Naive thymus-derived CD4-positive, alpha-beta T cell (primary cell): ENCODE measurements around the gene FAM13C. TPM values are rescaled to one million over a fixed set of nuclear protein-coding genes. Genes with fewer than 3 reads are reported as not detected.

Source experiments
- ATAC-seq: fragments of 150-1000 bp; cut with Tn5 transposase; 2 replicates; pipeline ENCODE4 v1.10.0; 2021; ENCODE audit warnings: mild to moderate bottlenecking, moderate library complexity
- CTCF ChIA-PET: fragments of 350-600 bp; sonication (Branson Sonifier 250); formaldehyde crosslinking; loops from one replicate; lab custom pipeline; 2021; ENCODE audit warnings: antibody characterized with exemption; lab: Charles Lee
- POLR2A ChIA-PET: fragments of 350-600 bp; sonication (Branson Sonifier 250); formaldehyde crosslinking; loops from one replicate; lab custom pipeline; 2021; ENCODE audit warnings: antibody characterized with exemption, inconsistent platforms; lab: Charles Lee
- DNase-seq, 9 donors: peaks; one replicate each; pipeline versions ENCODE4 v3.0.0 to v3.0.0-alpha.2; 2020 to 2022; ENCODE audit warnings: mixed read lengths in 1 of 9
- H3K27ac ChIP-seq: one replicate; pipeline ENCODE4 v1.7.0; 2013; ENCODE audit warnings: mild to moderate bottlenecking, low read depth, low read length, moderate library complexity
- H3K27me3 ChIP-seq, 2 donors: one replicate each; pipeline ENCODE4 v1.7.0; 2013; ENCODE audit warnings: low read length in 2 of 2, mild to moderate bottlenecking in 2 of 2, moderate library complexity in 2 of 2; ENCODE audit not compliant: control insufficient read depth in 2 of 2, insufficient read depth in 2 of 2
- H3K36me3 ChIP-seq, 3 experiments: 1 replicate in 2 of 3; 2 replicates in 1 of 3; pipeline ENCODE4 v1.7.0; 2013; ENCODE audit warnings: low read length in 3 of 3, mild to moderate bottlenecking in 3 of 3, moderate library complexity in 1 of 3; ENCODE audit not compliant: insufficient read depth in 3 of 3, control insufficient read depth in 2 of 3
- H3K4me1 ChIP-seq, 2 donors: one replicate each; pipeline ENCODE4 v1.7.0; 2013; ENCODE audit warnings: low read length in 2 of 2, mild to moderate bottlenecking in 2 of 2, moderate library complexity in 1 of 2; ENCODE audit not compliant: control insufficient read depth in 2 of 2, insufficient read depth in 2 of 2
- H3K4me3 ChIP-seq: 2 replicates; pipeline ENCODE4 v1.7.0; 2013; ENCODE audit warnings: mild to moderate bottlenecking, low read length
- H3K9me3 ChIP-seq, 3 experiments: 1 replicate in 2 of 3; 2 replicates in 1 of 3; pipeline ENCODE4 v1.7.0; 2013; ENCODE audit warnings: low read length in 3 of 3; ENCODE audit not compliant: control insufficient read depth in 2 of 3
- H3K27ac Mint-ChIP-seq, 9 donors: one replicate each; pipeline ENCODE4 v1.8.0; 2020 to 2022; ENCODE audit warnings: mixed read lengths in 9 of 9, mild to moderate bottlenecking in 8 of 9, moderate library complexity in 5 of 9, inconsistent platforms in 2 of 9
- H3K27me3 Mint-ChIP-seq, 5 donors: one replicate each; pipeline ENCODE4 v1.8.0; 2021 to 2022; ENCODE audit warnings: mixed read lengths in 5 of 5, mild to moderate bottlenecking in 1 of 5
- H3K36me3 Mint-ChIP-seq, 5 donors: one replicate each; pipeline ENCODE4 v1.8.0; 2020 to 2022; ENCODE audit warnings: mixed read lengths in 5 of 5, mild to moderate bottlenecking in 3 of 5, inconsistent platforms in 1 of 5
- H3K4me1 Mint-ChIP-seq, 7 donors: one replicate each; pipeline ENCODE4 v1.8.0; 2020 to 2022; ENCODE audit warnings: mixed read lengths in 7 of 7, mild to moderate bottlenecking in 3 of 7, inconsistent platforms in 1 of 7
- H3K4me3 Mint-ChIP-seq, 10 donors: one replicate each; pipeline ENCODE4 v1.8.0; 2020 to 2022; ENCODE audit warnings: mild to moderate bottlenecking in 10 of 10, mixed read lengths in 10 of 10, moderate library complexity in 6 of 10, inconsistent platforms in 2 of 10
- H3K9me3 Mint-ChIP-seq, 11 donors: one replicate each; pipeline ENCODE4 v1.8.0; 2020 to 2022; ENCODE audit warnings: mixed read lengths in 11 of 11, mild to moderate bottlenecking in 4 of 11, inconsistent platforms in 1 of 11, moderate library complexity in 1 of 11
- intact Hi-C, 2 donors: fragments of 100-400 bp; cut with micrococcal nuclease; formaldehyde crosslinking; loops; one replicate each; pipeline ENCODE4 v1.15.1; 2023
- polyA plus RNA-seq, 2 donors: library from polyadenylated mRNA; unstranded; fragments of 300-500 nt; fragmentation: Illumina TruSeq; gene quantifications; one replicate each; pipeline ENCODE4 v1.2.3, GENCODE V29; 2021
- total RNA-seq, 6 experiments: library from RNA in 5 of 6; stranded (reverse) in 5 of 6; gene quantifications; 1 replicate in 5 of 6; 2 replicates in 1 of 6; pipeline ENCODE4 v1.2.3 and lab custom pipeline; 2021 to 2026

Gene FAM13C
- total and polyA plus RNA-seq, 7 experiments from 2014 or later, result not detected

- intact Hi-C loops, result no loop called here
- H3K4me3 ChIP-seq, result no peak overlapping the region
- no peaks in the 10 kb centered on the region for H3K4me1 Mint-ChIP-seq
- H3K27me3 Mint-ChIP-seq, result no peaks in the 10 kb centered on the region
- H3K36me3 Mint-ChIP-seq, result no peaks in the 10 kb centered on the region
- no peak overlapping the region for H3K27ac Mint-ChIP-seq
- ChIA-PET CTCF (no interaction called here), POLR2A (no interaction called here)
- no peaks in the 10 kb centered on the region for H3K4me1 ChIP-seq
- no peaks in the 10 kb centered on the region for H3K9me3 ChIP-seq
- DNase-seq, result no peak
- ATAC-seq, result no peak
- no peak overlapping the region for H3K4me3 Mint-ChIP-seq
- H3K27me3 ChIP-seq, result no peaks in the 10 kb centered on the region
- no peak overlapping the region for H3K27ac ChIP-seq
- peaks cover 0 to 8% (median 2%) of the 10 kb centered on the region in 11 donors for H3K9me3 Mint-ChIP-seq
- no peaks in the 10 kb centered on the region for H3K36me3 ChIP-seq
Observed at GRCh38 chr10:59350558-59350957, 11.8 kb downstream of the FAM13C start.

GRCh38 chr10:59346321-59346720, 16.0 kb downstream of the FAM13C start:
- no peak overlapping the region for H3K4me3 Mint-ChIP-seq
- Histone ChIP-seq H3K36me3 (no peaks in the 10 kb centered on the region), H3K27ac (no peak overlapping the region), H3K4me1 (no peaks in the 10 kb centered on the region), H3K4me3 (no peak overlapping the region), H3K27me3 (no peaks in the 10 kb centered on the region), H3K9me3 (no peaks in the 10 kb centered on the region)
- no peaks in the 10 kb centered on the region for H3K36me3 Mint-ChIP-seq
- no peak for ATAC-seq
- no peak for DNase-seq
- CTCF ChIA-PET, result no interaction called here
- peaks cover 0 to 9% (median 2%) of the 10 kb centered on the region in 11 donors for H3K9me3 Mint-ChIP-seq
- intact Hi-C loops, result no loop called here
- H3K27me3 Mint-ChIP-seq, result no peaks in the 10 kb centered on the region
- H3K4me1 Mint-ChIP-seq, result no peaks in the 10 kb centered on the region
- POLR2A ChIA-PET, result no interaction called here
- no peak overlapping the region for H3K27ac Mint-ChIP-seq

- CTCF ChIA-PET, result no interaction called here
Observed at GRCh38 chr10:59342723-59343122, 19.6 kb downstream of the FAM13C start.

GRCh38 chr10:59342000-59342399, 20.3 kb downstream of the FAM13C start:
- no peaks in the 10 kb centered on the region for H3K36me3 ChIP-seq
- no peak for DNase-seq
- intact Hi-C loops, result no loop called here

More at GRCh38 chr10:59342723-59343122, 19.6 kb downstream of the FAM13C start:
- POLR2A ChIA-PET, result no interaction called here
- no peaks in the 10 kb centered on the region for H3K27me3 Mint-ChIP-seq
- intact Hi-C loops, result no loop called here
- no peak overlapping the region for H3K4me3 Mint-ChIP-seq
- H3K27ac Mint-ChIP-seq, result no peak overlapping the region
- H3K9me3 Mint-ChIP-seq, result peaks cover 0 to 5% (median 2%) of the 10 kb centered on the region in 11 donors
- H3K4me3 ChIP-seq, result no peak overlapping the region
- no peaks in the 10 kb centered on the region for H3K4me1 ChIP-seq
- H3K27me3 ChIP-seq, result no peaks in the 10 kb centered on the region
- H3K27ac ChIP-seq, result no peak overlapping the region
- no peaks in the 10 kb centered on the region for H3K36me3 Mint-ChIP-seq
- H3K9me3 ChIP-seq, result no peaks in the 10 kb centered on the region
- ATAC-seq (no peak), DNase-seq (no peak)
- H3K36me3 ChIP-seq, result no peaks in the 10 kb centered on the region
- no peaks in the 10 kb centered on the region for H3K4me1 Mint-ChIP-seq

GRCh38 chr10:59340285-59340684, 22.1 kb downstream of the FAM13C start:
- DNase-seq, result no peak
- Histone ChIP-seq H3K27ac (no peak overlapping the region), H3K4me3 (no peak overlapping the region), H3K27me3 (no peaks in the 10 kb centered on the region), H3K36me3 (no peaks in the 10 kb centered on the region), H3K4me1 (no peaks in the 10 kb centered on the region), H3K9me3 (no peaks in the 10 kb centered on the region)
- ATAC-seq, result no peak
- Mint-ChIP-seq H3K27me3 (no peaks in the 10 kb centered on the region), H3K9me3 (peaks cover 0 to 4% (median 0%) of the 10 kb centered on the region in 11 donors), H3K4me3 (no peak overlapping the region), H3K36me3 (no peaks in the 10 kb centered on the region), H3K27ac (no peak overlapping the region), H3K4me1 (no peaks in the 10 kb centered on the region)
- intact Hi-C loops, result no loop called here
- POLR2A ChIA-PET, result no interaction called here
- CTCF ChIA-PET, result no interaction called here

More at GRCh38 chr10:59342000-59342399, 20.3 kb downstream of the FAM13C start:
- H3K4me3 ChIP-seq, result no peak overlapping the region
- Mint-ChIP-seq H3K9me3 (peaks cover 0 to 5% (median 2%) of the 10 kb centered on the region in 11 donors), H3K27me3 (no peaks in the 10 kb centered on the region), H3K4me3 (no peak overlapping the region), H3K36me3 (no peaks in the 10 kb centered on the region), H3K27ac (no peak overlapping the region), H3K4me1 (no peaks in the 10 kb centered on the region)
- H3K27ac ChIP-seq, result no peak overlapping the region
- no peak for ATAC-seq
- H3K9me3 ChIP-seq, result no peaks in the 10 kb centered on the region
- no peaks in the 10 kb centered on the region for H3K4me1 ChIP-seq
- ChIA-PET POLR2A (no interaction called here), CTCF (no interaction called here)
- H3K27me3 ChIP-seq, result no peaks in the 10 kb centered on the region

- DNase-seq (no peak), ATAC-seq (no peak)
- Histone ChIP-seq H3K36me3 (no peaks in the 10 kb centered on the region), H3K4me3 (no peak overlapping the region), H3K4me1 (no peaks in the 10 kb centered on the region), H3K27me3 (no peaks in the 10 kb centered on the region), H3K27ac (no peak overlapping the region), H3K9me3 (no peaks in the 10 kb centered on the region)
- Mint-ChIP-seq H3K4me1 (no peaks in the 10 kb centered on the region), H3K9me3 (peaks cover 0 to 4% (median 0%) of the 10 kb centered on the region in 11 donors), H3K36me3 (no peaks in the 10 kb centered on the region), H3K27ac (no peak overlapping the region), H3K27me3 (no peaks in the 10 kb centered on the region), H3K4me3 (no peak overlapping the region)
- POLR2A ChIA-PET, result no interaction called here
- CTCF ChIA-PET, result no interaction called here
- intact Hi-C loops, result no loop called here
Observed at GRCh38 chr10:59339351-59339750, 23.0 kb downstream of the FAM13C start.

- CTCF ChIA-PET, result no interaction called here
- no peak for ATAC-seq
- no peaks in the 10 kb centered on the region for H3K27me3 ChIP-seq
Observed at GRCh38 chr10:59337201-59337652, 25.1 kb downstream of the FAM13C start.

More at GRCh38 chr10:59337201-59337652, 25.1 kb downstream of the FAM13C start:
- no peak overlapping the region for H3K27ac ChIP-seq
- no peak overlapping the region for H3K4me3 ChIP-seq
- H3K9me3 ChIP-seq, result no peaks in the 10 kb centered on the region
- no peak overlapping the region for H3K4me3 Mint-ChIP-seq
- H3K27ac Mint-ChIP-seq, result no peak overlapping the region
- no peaks in the 10 kb centered on the region for H3K4me1 Mint-ChIP-seq
- no peak for DNase-seq
- H3K4me1 ChIP-seq, result no peaks in the 10 kb centered on the region
- intact Hi-C loops, result no loop called here
- POLR2A ChIA-PET, result no interaction called here
- H3K36me3 ChIP-seq, result no peaks in the 10 kb centered on the region
- no peaks in the 10 kb centered on the region for H3K27me3 Mint-ChIP-seq
- no peaks in the 10 kb centered on the region for H3K36me3 Mint-ChIP-seq
- peaks cover 0 to 2% (median 0%) of the 10 kb centered on the region in 11 donors for H3K9me3 Mint-ChIP-seq
